Esophagus muscularis mucosa (tissue), 4 donors: ENCODE results near the gene CMBL. TPM values are rescaled to one million over a fixed set of nuclear protein-coding genes. Genes with fewer than 3 reads are reported as not detected.

Experiments
- DNase-seq: peaks from one replicate; pipeline ENCODE4 v3.0.0-alpha.2; 2017; ENCODE audit errors: extremely low spot score
- H3K27ac ChIP-seq, 4 donors: fragments of 200-600 bp; sonication (generic); replicated peaks in 1 of 4; 1 replicate in 3 of 4; 2 replicates in 1 of 4; pipeline ENCODE4 v1.5.1; 2016 to 2019; ENCODE audit warnings: mild to moderate bottlenecking in 1 of 4
- H3K27me3 ChIP-seq, 4 donors: fragments of 200-600 bp; sonication (generic); one replicate each; pipeline versions ENCODE4 v1.5.1 to v1.6.0; 2016 to 2019
- H3K36me3 ChIP-seq, 4 donors: fragments of 200-600 bp; sonication (generic); one replicate each; pipeline ENCODE4 v1.5.1; 2016 to 2019
- H3K4me1 ChIP-seq, 4 donors: fragments of 200-600 bp; sonication (generic); one replicate each; pipeline ENCODE4 v1.5.1; 2016 to 2019
- H3K4me3 ChIP-seq, 4 donors: fragments of 200-600 bp; sonication (generic); 1 replicate in 2 of 4; 2 replicates in 2 of 4; pipeline ENCODE4 v1.5.1; 2016 to 2019; ENCODE audit warnings: mild to moderate bottlenecking in 4 of 4, moderate library complexity in 1 of 4
- H3K9me3 ChIP-seq, 4 donors: fragments of 200-600 bp; sonication (generic); 1 replicate in 3 of 4; 2 replicates in 1 of 4; pipeline ENCODE4 v1.5.1; 2016 to 2019
- EP300 ChIP-seq: sonication (generic); formaldehyde crosslinking; IDR thresholded peaks from one replicate; pipeline ENCODE4 v1.6.1; 2017; ENCODE audit warnings: antibody characterized with exemption
- POLR2A ChIP-seq: fragments of 450-650 bp; IDR thresholded peaks from one replicate; pipeline ENCODE4 v1.6.1; 2017; ENCODE audit warnings: antibody characterized with exemption, moderate library complexity, mild to moderate bottlenecking, low read depth
- POLR2AphosphoS5 ChIP-seq, 2 donors: sonication (generic); formaldehyde crosslinking; IDR thresholded peaks; one replicate each; pipeline ENCODE4 v1.6.1; 2017; ENCODE audit warnings: antibody characterized with exemption in 2 of 2
- WGBS: methylation state at CpG from one replicate; pipeline ENCODE4 v1.1.5; 2018; 5-methylcytosine and 5-hydroxymethylcytosine counted together
- intact Hi-C: fragments of 100-400 bp; cut with DNase I; formaldehyde crosslinking; loops from one replicate; pipeline ENCODE4 v1.15.1; 2023
- total RNA-seq, 4 donors: library from RNA; depleted of rRNA; stranded (reverse); fragments of >200 nt; gene quantifications; one replicate each; pipeline versions ENCODE4 v1.1.0 to v1.2.1, GENCODE V29; 2016
- TF ChIP-seq, protein P1 (sequence below), 3 experiments: fragments of 200-600 bp in 2 of 3; fragments of 450-650 bp in 1 of 3; sonication (generic) in 2 of 3; IDR thresholded peaks; one replicate each; pipeline ENCODE4 v1.5.1; 2017 to 2019; ENCODE audit warnings: antibody characterized with exemption in 3 of 3, mild to moderate bottlenecking in 2 of 3, moderate library complexity in 1 of 3

Gene CMBL
- total RNA-seq, 4 donors from 2014 or later = 3.8 to 7.8 (median 5.1) TPM

DNA sequence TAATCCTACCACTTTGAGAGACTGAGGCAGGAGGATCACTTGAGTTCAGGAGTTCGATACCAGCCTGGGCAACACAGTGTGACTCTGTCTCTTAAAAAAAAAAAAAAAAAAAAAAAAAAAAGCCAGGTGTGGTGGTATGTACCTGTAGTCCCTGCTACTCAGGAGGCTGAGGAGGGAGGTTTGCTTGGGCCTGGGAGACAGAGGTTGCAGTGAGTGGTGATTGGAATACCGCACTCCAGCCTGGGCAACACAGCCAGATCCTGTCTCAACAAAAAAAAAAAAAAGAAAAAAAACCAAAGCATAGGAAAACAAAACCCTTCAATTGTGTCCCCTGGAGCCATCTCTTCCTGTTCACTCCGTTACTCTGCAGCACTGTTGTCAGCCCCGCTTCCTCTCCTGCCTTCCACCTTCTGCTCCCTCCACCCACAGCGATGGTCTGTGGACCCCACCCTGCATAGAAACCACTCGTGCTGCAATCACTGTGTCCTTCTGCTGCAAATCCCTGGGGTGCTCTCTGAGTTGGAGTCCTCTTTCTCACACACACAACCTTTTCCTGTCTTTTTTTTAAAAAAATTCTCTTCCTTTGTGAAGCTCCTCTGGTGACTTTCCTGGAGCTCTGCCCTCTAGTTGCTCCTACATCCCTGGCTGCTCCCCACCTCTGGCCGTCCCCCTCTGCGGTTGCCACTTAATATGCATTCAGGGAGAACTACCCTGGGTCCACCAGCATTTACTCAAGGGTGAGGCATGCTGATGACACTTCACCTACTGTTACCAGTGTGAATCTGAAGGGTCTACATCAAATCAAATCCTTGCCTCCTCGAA, 35.4 kb downstream of the CMBL start:
- Histone ChIP-seq H3K4me1 (no peaks in the 10 kb centered on the region), H3K36me3 (no peaks in the 10 kb centered on the region), H3K27me3 (no peaks in the 10 kb centered on the region), H3K4me3 (no peak overlapping the region), H3K9me3 (no peaks in the 10 kb centered on the region), H3K27ac (no peak overlapping the region)
- intact Hi-C loops = no loop called here
- no peak for DNase-seq
- WGBS = 75% methylated on average over 9 of the region's 9 CpGs
- TF ChIP-seq, protein P1, sequence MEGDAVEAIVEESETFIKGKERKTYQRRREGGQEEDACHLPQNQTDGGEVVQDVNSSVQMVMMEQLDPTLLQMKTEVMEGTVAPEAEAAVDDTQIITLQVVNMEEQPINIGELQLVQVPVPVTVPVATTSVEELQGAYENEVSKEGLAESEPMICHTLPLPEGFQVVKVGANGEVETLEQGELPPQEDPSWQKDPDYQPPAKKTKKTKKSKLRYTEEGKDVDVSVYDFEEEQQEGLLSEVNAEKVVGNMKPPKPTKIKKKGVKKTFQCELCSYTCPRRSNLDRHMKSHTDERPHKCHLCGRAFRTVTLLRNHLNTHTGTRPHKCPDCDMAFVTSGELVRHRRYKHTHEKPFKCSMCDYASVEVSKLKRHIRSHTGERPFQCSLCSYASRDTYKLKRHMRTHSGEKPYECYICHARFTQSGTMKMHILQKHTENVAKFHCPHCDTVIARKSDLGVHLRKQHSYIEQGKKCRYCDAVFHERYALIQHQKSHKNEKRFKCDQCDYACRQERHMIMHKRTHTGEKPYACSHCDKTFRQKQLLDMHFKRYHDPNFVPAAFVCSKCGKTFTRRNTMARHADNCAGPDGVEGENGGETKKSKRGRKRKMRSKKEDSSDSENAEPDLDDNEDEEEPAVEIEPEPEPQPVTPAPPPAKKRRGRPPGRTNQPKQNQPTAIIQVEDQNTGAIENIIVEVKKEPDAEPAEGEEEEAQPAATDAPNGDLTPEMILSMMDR (IDR thresholded peaks at IDR 0.05) = no peak
- TF ChIP-seq EP300 (no peak), POLR2AphosphoS5 (IDR thresholded peaks at IDR 0.05) (no peak), POLR2A (no peak)

DNA sequence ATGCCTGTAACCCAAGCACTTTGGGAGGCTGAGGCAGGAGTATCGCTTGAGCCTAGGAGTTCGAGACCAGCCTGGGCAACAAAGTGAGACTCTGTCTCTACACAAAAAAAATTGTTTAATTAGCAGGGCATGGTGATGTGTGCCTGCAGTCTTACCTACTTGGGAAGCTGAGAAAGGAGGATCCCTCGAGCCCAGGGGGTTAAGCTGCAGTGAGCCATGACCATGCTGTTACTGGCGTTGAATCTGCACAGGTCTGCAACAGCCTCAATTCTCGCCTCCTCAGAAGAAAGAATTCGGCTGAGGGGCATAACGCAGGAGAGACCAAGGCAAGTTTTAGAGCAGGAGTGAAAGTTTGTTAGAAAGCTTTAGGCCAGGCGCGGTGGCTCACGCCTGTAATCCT, 39.6 kb downstream of the CMBL start:
- no peaks in the 10 kb centered on the region for H3K9me3 ChIP-seq
- H3K36me3 ChIP-seq = peaks cover 8 to 31% (median 28%) of the 10 kb centered on the region in 4 donors
- H3K27me3 ChIP-seq = no peaks in the 10 kb centered on the region
- TF ChIP-seq POLR2AphosphoS5 (IDR thresholded peaks at IDR 0.05) = no peak
- TF ChIP-seq, protein P1 (IDR thresholded peaks at IDR 0.05) = no peak
- no peak for TF ChIP-seq EP300
- no peak for DNase-seq
- H3K4me3 ChIP-seq = no peak overlapping the region
- H3K27ac ChIP-seq = no peak overlapping the region
- intact Hi-C loops = no loop called here
- H3K4me1 ChIP-seq = no peaks in the 10 kb centered on the region
- 97% methylated on average over 10 of the region's 10 CpGs for WGBS

DNA sequence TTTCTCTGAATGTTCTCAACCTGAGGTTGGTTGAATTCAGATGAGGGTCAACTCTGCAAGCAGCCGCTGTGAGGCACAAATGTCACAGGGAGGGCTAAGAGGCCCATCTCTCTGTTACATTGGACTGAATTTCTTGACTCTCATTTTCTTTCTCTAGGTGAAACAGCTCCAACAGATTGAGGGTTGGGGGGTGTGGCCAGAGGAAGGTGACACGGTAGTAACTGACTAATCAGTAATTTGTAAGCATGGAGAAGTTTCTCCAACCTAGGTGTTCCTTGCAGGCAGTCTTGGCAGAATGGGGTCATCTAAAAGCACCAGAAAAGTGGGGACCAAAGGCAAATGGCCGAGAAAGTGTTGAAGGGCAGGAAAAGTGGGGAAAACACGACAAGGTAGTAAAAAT, 40.9 kb downstream of the CMBL start:
- 92% methylated on average over 4 of the region's 4 CpGs for WGBS
- intact Hi-C loops = no loop called here

DNA sequence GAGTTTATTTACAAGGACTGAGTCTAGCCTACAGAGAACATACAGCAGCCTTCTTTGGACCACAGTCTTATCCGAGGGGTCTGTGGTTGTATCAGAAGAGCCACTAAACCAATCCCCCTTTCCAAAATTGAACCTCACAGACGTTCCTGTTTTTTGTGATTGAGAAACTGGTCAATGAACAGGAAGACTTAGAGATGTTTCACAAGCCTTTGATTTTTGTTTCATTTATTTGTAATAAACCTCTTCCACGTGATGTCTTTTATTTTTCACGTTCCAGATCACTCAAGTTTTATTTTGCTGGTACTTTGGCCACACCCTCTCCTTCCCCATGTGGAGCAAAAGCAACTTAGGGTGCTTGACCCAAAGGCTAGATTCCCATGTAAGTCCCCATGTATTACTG, 41.6 kb downstream of the CMBL start:
- WGBS = 47% methylated on average over 4 of the region's 4 CpGs
- Histone ChIP-seq H3K27me3 (no peaks in the 10 kb centered on the region), H3K9me3 (no peaks in the 10 kb centered on the region), H3K27ac (no peak overlapping the region), H3K4me3 (no peak overlapping the region), H3K4me1 (no peaks in the 10 kb centered on the region), H3K36me3 (peaks cover 28 to 51% (median 48%) of the 10 kb centered on the region in 4 donors)
- TF ChIP-seq POLR2A (no peak), POLR2AphosphoS5 (IDR thresholded peaks at IDR 0.05) (no peak), EP300 (no peak)
- TF ChIP-seq, protein P1 (IDR thresholded peaks at IDR 0.05) = no peak
- DNase-seq = no peak
- intact Hi-C loops = no loop called here

More for the DNA sequence above, 40.9 kb downstream of the CMBL start:
- no peak overlapping the region for H3K4me3 ChIP-seq
- no peaks in the 10 kb centered on the region for H3K9me3 ChIP-seq
- DNase-seq = no peak
- H3K27ac ChIP-seq = no peak overlapping the region
- TF ChIP-seq EP300 = no peak
- TF ChIP-seq POLR2AphosphoS5 (IDR thresholded peaks at IDR 0.05) = no peak
- TF ChIP-seq, protein P1 (IDR thresholded peaks at IDR 0.05) = no peak
- no peak for TF ChIP-seq POLR2A
- peaks cover 21 to 44% (median 41%) of the 10 kb centered on the region in 4 donors for H3K36me3 ChIP-seq
- H3K4me1 ChIP-seq = no peaks in the 10 kb centered on the region
- H3K27me3 ChIP-seq = no peaks in the 10 kb centered on the region
